HG02970 (cell line): Measurements from ENCODE around the gene C3.
A peak's percentile ranks its signal among the peaks of the same experiment; 100 is the strongest.
"Not testable (repeated sequence)": the region's sequence is repeated elsewhere in the genome, so short reads cannot be mapped to it uniquely, and the experiment has no call there.

ENCODE experiments used
- ATAC-seq: cut with Tn5 transposase; IDR thresholded peaks from one replicate; pipeline ENCODE4 v1.9.1; 2021; ENCODE audit warnings: mild to moderate bottlenecking, moderate library complexity, moderate number of reproducible peaks; ENCODE audit not compliant: unreplicated experiment, low FRiP score

The C3 gene

GRCh38 chr19:6694147-6694815, 26.2 kb downstream of the C3 start:
- no peak for ATAC-seq

GRCh38 chr19:6693681-6694080, 26.8 kb downstream of the C3 start:
- ATAC-seq, result no peak

GRCh38 chr19:6693056-6693471, 27.4 kb downstream of the C3 start:
- ATAC-seq, result no peak

- ATAC-seq, result no peak
Observed at GRCh38 chr19:6692027-6692426, 28.4 kb downstream of the C3 start.

- no peak for ATAC-seq
Observed at GRCh38 chr19:6691342-6691741, 29.1 kb downstream of the C3 start.

GRCh38 chr19:6690160-6690885, 30.1 kb downstream of the C3 start:
- ATAC-seq, result no peak

GRCh38 chr19:6687114-6687513, 33.3 kb downstream of the C3 start:
- no peak for ATAC-seq

- ATAC-seq, result no peak
Observed at GRCh38 chr19:6686628-6686975, 33.8 kb downstream of the C3 start.

- ATAC-seq, result no peak
Observed at GRCh38 chr19:6685962-6686627, 34.4 kb downstream of the C3 start.

- no peak for ATAC-seq
Observed at GRCh38 chr19:6685482-6685881, 35.0 kb downstream of the C3 start.

GRCh38 chr19:6683971-6684370, 36.5 kb downstream of the C3 start:
- no peak for ATAC-seq

GRCh38 chr19:6682607-6683128, 37.8 kb downstream of the C3 start:
- no peak for ATAC-seq

- ATAC-seq, result no peak
Observed at GRCh38 chr19:6680141-6680540, 40.3 kb downstream of the C3 start.

- no peak for ATAC-seq
Observed at GRCh38 chr19:6679139-6679538, 41.3 kb downstream of the C3 start.

GRCh38 chr19:6678690-6679109, 41.8 kb downstream of the C3 start:
- no peak for ATAC-seq

GRCh38 chr19:6677883-6678689, 42.4 kb downstream of the C3 start:
- ATAC-seq, result no peak

GRCh38 chr19:6677495-6677882, 43.0 kb downstream of the C3 start:
- ATAC-seq, result no peak

- no peak for ATAC-seq
Observed at GRCh38 chr19:6676288-6676687, 44.2 kb downstream of the C3 start.

GRCh38 chr19:6674868-6675305, 45.6 kb downstream of the C3 start:
- peak; percentile 53 for ATAC-seq

- not testable (repeated sequence) for ATAC-seq
Observed at GRCh38 chr19:6674408-6674807, 46.0 kb downstream of the C3 start.
